HT-29 (cell line): ENCODE measurements around the gene SGMS1. TPM values are rescaled to one million over a fixed set of nuclear protein-coding genes. Genes with fewer than 3 reads are reported as not detected.
"Not testable (repeated sequence)": the region's sequence is repeated elsewhere in the genome, so short reads cannot be mapped to it uniquely, and the experiment has no call there.

Source experiments
- DNase-seq: peaks from one replicate; pipeline ENCODE4 v3.0.0-alpha.2; 2015; ENCODE audit warnings: low spot score
- total RNA-seq: library from RNA; depleted of rRNA; stranded (reverse); fragments of >200 nt; shearing (Covaris generic); gene quantifications from 2 replicates; pipeline ENCODE4 v1.2.3, GENCODE V29; 2014

Gene SGMS1
- total RNA-seq, 1 experiment from 2014 or later: 23.2 TPM

DNA sequence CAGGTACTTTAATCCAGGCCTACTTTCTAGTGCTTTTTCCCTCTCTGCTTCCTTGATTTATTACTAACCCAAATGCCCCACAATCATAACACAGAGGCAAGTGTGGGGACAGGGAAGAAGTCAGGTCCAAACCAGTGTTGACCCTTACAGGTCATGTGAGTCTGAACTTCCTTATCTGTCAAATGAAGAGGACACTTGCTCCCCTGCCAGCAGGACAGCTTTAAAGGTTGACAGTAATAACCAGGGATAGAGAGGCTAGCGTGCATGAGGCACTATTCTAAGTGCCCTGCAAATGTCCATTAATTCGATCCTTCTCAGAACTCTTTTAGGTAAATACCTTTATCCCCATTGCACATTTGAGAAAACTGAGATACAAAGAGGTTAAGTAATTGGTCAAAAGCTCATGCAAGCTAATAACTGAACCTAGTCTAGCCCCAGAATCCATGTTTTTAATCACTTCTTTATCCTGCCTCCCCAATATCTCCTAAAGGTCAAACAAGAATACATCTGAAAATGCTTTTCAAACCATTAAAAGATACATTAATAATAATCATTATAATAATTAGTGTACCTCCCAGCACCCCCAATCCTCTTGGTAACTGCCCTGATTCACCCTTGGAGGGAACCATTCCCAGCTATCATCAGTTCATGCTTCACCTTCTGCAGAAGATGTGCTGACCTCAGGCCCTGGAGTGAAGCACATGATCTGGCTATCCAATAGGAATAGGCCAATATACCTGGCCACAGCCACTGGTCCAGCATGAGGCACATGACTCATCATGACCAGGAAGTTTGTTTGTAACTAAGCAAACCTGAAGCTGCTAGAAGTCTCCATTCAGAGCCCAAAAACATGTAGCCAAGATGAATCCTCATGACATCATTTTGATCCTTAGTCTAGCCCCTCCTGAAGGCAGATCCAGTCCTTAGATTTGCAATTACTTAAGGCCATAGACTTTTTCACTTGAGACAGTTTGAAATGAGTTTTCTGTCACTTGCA is 40.7 kb downstream of the SGMS1 start:
- no peak for DNase-seq

DNA sequence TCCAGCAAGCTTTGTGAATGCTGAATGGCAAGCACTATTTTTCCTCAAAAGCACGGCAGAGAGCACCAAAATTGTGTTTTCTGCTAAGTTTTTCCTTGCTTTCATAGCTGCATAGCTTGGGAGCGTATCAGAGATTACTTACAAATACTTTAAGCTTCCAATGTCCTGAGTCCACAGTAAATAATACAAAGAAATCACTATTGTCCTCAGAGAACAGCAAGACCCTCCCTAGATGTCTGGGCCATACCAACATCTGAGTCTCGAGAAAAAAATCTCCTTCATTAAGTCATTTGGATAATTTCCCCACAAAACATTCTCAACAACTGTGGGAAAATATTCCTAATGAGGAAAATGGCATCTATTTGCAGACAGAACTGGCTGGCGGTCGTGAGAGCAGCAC is 41.7 kb downstream of the SGMS1 start:
- no peak for DNase-seq

DNA sequence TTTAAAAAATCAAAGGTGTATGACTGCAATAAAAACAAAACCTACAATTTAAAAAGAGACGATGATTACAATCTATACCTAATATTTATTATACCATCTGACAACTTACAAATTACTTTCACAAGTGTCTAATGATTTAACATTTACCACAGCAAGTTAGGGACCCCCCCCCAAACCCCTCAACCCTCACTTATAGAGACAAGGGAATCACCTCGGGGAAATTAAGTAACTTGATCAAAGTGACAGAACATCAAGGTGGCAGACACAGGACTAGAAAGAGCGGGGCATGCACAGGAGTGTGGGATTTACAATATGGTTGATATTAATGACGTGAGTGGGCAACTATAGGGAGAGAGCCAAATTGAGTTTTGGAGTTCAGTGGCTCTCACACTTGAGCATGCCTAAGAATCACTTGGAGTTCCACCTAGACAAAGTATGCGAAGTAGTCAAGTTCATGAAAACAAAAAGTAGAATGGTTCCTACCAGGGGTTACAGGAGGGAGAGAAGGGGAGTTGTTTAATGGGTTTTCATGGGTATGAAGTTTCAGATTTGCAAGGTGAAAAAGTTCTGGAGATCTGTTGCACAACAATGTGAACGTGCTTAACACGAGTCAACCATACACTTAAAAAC is 43.4 kb downstream of the SGMS1 start:
- no peak for DNase-seq

DNA sequence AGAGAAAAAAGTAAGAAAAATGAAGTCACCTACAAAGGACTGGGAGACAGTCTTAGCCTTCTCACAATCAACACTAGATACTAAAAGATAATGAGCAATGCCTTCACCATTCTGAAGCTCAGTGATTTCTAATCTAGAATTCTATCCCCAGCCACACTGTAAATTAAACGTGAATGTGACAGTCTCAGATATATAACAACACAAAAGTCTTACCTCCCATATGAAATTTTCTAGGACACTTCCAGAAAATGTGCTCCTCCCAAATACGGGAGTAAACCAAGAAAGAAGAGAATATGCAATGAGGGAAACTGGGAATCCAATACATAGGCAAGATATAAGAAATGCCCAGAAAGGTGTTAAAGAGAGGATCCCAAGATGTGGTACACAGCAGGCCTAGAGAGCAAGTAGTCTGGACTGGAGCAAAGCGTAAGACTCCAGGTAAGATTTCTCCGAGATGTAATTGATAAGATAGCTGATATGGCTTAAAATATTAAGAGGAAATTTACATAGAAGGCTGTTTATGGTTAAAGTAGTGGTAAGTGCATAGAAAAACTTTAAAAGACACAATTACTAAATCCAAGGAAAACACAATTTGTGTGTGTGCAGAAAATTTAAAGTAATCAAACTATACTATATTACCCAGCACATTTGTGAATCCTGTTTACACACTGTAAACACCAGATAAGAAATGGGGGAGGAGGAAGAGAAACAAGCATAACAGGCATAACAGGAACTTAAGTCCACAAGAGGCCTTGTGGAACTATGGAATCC is 44.1 kb downstream of the SGMS1 start:
- peak; percentile 82 for DNase-seq

DNA sequence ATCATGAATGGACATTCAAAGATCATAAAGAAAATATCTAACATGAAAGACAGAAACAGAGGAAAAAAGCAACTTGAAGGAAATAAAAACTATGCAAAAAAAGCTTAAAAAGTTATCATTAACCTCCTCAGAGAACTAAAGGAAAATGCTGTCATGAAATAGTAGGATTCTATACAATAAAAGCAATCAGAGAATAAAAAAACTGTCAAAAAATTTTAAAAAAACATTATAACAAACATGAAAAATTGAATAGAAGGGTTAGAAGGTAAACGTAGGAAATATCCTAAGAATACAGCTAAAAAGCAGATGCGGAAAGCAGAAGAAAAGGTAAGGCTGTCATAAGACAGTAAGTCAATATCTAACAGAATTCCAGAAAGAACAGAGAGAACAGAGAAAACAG is 44.8 kb downstream of the SGMS1 start:
- DNase-seq: no peak

DNA sequence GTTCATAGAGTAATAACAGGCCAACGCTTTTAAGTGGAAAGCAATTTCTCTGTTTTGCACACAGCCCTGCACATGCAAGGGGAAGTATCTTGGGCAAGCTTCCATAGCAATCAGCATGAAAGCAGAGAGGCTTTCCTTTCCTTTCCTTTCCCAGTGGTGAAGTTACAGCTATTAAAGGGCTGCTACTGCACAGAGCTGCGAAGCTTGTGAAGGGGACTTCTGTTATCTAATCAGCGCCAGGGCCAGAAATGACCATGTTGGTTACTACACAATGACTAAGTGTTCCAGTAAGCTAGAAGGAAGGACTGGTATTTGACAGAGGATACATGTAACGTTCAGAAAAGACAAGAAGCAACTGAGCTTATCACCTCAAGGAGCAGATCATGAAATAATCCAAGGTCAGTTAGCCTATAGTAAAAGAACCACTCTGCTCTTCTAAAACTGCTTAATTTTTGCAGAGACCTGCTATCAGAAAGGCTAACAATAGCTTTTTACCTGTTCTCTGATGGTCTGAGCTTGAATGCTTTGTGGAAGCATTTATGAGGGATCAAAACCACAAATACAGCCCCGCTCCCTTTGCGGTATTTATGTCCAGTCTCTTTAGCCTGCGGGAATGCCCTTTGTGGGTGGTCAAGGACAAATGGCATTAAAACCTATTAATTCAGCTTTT is 45.9 kb downstream of the SGMS1 start:
- no peak for DNase-seq

DNA sequence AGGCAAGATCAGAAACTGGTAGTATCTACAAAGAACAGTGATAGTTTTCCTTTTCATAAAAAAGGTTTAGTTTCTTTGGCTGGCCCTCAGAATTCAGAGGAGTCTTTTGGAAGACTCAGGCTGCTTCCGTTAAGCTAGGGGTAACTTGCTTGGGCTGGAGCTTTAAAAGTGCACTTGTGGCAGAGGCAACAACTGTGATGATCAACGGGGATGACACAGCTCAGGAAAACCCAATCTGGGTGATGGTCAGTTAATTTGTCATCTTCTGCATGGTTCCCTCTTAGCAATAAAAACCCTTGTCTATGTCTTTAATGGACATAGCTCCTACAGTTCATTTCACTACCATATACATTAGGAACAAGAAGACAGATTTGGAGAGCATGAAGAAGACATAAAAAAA is 46.7 kb downstream of the SGMS1 start:
- no peak for DNase-seq

DNA sequence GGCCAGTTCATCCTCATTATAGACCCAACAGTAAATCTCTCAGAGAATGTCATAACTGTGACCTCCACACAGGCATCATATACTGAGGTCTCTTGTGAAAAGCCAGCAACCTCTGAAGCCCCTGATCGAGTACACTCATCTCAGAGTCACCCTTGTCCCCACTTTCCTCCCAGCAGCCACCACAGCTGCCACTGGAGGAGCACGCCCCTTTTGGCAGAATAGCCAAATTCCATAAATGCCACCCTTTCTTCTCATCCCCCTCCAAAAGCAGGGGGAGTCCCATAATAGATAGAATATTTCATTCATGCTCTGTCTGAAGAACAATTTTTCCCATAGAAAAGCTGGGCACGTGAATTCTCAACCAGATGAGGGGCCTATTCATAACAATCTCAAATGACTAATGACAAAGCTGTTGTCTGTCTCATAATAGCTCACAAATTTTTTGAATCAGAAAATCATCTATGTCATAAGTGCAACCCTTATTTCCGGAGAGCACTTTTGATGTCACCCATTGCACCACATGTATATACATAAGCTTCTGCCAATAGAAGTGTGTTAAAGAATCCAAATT is 47.4 kb downstream of the SGMS1 start:
- DNase-seq: no peak

DNA sequence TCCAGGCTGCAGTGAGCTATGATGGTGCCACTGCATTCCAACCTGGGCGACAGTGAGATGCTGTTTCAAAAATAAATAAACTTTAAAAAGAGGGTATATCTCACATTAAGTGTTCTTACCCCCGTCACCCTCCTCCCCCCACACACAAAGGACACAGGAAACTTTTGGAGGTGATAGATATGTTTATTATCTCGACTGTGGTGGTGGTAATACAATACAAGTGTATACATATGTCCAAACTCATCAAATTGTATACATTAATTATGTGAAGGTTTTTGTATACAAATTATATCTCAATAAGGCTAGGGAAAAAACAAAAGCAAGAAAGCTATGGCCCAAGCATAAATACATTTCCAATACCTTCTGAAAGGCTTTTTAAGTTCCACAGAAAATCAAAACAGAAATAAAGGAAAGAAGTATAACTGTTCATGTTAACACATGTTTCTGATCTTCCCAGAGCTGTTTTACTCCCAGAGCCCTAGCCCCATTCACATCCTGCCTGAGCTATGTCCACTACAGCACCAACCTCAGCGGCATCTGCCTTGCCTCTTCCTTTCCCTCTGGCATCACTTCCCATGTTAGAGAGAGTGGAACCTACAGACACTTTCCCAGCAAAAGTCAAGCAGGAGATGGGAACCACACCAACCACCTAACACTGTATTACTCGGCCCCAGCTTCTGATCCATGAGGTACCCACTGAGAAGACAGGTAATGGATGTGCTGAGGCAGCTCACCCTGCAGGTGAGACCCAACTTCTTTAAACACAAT is 48.1 kb downstream of the SGMS1 start:
- no peak for DNase-seq

DNA sequence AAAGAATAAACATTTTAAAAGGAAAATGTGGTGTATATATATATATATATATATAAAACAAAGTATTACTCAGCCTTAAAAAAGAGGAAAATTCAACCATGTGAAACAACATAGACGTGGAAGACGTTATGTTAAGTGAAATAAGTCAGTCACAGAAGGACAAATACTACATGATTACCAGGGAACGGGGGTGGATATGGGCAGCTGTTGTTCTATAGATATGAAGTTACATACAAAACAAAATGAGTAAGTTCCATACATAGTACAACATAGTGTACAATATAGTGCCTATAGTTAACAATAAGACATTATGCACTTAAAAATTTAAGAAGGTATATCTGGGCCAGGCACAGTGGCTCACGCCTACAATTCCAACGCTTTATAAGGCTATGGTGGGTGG is 48.8 kb downstream of the SGMS1 start:
- DNase-seq: no peak

DNA sequence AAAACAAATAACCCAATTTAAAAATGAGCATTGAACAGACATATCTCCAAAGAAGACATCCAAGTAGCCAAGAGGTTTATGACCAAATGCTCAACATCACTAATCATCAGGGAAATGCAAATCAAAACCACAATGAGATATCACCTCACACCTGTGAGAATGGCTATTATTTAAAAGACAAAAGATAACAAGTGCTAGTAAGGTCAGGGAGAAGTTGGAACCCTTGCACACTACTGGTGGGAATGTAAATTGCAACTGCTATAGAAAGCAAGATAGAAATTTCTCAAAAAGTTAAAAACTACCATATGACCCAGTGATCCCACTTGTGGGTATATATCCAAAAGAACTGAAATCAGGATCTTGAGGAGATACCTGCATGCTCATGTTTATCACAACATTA is 49.5 kb downstream of the SGMS1 start:
- no peak for DNase-seq

DNA sequence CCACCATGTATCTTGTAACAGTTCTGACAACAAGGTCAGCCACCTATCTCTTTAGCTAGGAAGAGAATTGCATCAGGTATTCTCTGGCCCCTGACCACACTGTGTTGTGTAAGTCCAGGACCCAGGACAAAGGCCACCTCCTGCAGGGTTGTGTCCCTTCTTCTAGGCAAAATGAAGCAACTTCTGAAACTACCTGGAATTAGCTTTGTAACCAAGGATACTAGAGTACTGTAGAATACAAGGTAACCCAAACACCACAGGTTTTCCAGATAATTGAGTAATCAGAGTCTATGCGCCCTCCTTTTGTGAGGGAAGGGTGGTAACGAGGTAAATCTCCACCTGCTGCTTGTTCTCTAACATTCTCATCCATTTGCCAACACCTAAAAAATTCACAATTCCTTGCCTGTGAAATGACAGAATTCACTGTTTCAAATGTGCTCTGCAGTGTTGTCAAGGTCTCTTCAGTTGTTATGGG is 51.7 kb downstream of the SGMS1 start:
- DNase-seq: no peak

DNA sequence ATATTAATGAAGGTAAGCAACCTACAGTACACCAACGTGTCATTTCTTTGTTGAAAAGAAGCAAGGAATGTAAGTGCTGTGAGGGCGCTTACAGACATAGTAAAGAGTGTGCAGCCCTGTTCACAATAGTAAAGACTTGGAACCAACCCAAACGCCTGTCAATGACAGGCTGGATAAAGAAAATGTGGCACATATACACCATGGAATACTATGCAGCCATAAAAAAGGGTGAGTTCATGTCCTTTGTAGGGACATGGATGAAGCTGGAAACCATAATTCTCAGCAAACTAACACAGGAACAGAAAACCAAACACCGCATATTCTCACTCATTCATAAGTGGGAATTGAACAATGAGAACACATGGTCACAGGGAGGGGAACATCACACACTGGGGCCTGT is 55.0 kb downstream of the SGMS1 start:
- not testable (repeated sequence) for DNase-seq

DNA sequence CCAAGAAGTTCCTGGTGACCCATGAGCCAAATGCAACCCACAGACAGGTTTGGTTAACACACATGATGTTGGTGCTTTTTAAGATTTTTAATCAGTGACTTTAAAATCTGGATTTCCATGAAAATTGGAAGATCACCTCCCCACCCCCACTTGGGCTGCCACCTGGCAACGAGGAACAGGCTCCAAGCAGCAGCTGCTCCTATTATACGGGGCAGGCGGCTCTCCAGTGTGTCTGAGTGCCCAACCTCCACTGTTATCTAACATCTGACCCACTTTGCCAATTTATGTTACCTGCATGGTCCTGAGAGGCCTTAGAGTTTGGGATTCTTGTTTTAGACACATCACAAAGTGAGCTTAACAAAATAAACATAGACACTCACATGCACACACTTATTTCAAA is 56.4 kb downstream of the SGMS1 start:
- no peak for DNase-seq

DNA sequence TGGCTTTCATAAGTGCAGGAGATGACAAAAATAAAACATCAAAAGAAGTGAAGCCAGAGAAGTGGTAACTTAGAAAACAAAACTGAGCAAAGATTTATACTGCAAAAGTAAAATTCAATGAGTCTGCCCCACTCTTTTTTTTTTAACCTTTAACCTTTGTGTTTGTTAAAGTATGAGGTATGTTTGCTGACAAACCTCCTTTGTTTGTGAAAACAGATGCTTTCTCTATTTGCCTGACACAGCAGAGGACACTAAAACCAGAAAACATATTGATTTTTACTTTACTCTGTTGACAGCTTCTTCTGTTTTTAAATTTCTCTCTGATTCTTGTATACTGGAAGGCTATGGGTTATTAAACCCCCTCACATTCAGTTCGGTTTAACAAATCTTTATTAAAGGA is 57.6 kb downstream of the SGMS1 start:
- no peak for DNase-seq

DNA sequence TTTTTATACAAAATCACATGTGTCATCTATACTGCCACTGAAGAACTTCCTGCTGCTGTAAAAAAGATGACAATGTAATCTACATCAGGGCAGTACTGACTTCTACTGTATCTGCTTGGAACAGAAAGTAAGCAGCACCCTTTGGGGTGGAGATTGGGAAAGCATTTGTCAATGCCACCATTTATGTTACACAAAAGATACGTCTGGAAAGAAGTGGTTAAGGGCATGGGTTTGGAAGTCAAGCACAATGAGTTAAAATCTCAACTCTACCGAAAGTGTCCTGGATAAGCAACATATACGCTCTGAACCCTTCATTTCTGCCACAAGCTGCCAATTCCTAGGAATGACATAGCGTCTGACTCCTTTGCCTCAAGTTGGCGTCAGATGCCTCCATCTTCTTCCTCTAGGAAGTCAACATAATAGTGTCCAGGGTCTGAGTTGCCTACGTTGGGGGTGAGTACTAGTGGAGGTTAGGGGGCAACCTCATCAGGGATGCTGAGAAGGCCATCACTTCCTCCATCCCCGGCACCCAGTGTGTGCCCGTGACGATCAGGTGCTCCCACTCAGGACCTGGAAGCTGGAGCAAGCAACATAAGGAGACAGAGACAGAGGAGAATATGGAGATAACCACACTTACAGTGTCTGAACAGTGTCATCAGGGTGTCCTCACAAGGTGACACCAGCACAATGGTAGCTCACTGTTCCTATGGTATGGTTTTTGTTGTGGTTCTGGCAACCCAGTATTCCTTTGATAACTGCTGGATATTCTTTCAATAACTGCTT is 58.3 kb downstream of the SGMS1 start:
- no peak for DNase-seq

DNA sequence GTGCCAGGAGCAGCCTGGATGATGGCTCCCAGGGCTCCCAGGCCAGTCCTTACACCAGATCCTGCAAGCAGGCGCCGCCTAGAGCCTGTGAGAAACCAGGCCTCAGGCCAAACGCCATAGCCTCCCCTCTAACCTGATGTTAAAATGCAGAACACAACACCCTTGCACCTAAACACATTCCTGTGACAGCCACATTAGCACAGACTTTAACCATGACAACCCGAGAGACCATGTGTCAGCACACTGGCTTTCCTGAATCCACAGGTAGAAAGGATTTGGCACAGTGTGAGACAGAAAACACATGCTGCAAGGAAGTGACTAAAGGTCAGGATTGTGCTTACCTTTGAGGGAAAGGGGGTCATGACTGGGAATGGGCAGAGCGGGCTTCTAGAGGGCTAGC is 59.9 kb downstream of the SGMS1 start:
- no peak for DNase-seq

DNA sequence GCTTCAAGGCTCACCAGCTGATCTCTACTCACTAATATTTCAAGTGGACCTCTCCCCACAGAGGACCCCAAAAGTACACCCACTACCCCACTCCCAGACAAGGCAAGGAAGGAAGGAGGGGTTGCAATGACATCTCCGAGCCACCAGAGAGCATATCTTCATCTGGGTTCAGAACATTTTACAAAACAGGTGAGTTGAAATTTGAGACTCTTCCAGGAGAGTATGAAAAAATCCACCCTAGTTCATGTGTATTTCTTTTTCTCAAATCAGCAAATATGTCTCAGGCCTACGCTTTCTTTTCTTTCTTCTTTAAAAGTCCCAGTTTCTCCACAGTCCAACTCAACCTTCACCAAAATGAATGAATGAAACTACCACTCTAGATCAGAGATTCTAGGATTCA is 61.9 kb downstream of the SGMS1 start:
- DNase-seq: peak; percentile 41

DNA sequence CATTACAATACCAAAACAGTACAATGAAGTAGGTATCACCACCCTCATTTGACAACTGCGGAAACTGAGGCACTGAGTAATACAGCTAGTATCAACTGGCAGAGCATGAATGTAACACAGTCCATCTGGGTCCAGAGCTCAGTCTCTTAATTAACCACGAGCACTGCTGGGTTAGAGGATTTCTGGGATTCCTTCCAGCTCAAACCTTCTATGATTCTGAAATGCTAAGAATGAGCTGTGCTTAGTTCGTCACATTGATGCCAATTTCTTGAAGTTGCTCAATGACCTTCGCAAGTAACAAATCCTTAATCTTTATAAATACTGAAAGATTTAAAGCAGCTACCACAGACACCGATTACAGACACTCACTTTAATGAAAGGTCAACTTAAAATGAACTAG is 62.5 kb downstream of the SGMS1 start:
- no peak for DNase-seq

DNA sequence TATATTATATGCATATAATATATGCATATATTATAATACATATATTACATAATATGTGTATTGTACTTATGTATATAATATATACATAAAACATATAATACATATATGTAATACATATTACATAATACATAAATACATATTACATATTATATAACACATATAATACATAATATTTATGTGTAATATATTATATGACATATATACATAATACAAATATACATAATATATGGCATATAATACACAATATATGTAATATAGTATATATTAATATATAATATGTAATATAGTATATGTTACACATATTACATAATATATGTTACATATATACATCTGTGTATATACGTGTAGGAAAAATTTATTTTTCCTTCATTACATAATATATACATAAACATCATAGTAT is 63.4 kb downstream of the SGMS1 start:
- DNase-seq: no peak
